Parathyroid adenoma (tissue), 2 donors: ENCODE data around the gene RASGEF1C.
"Not testable (repeated sequence)": the region's sequence is repeated elsewhere in the genome, so short reads cannot be mapped to it uniquely, and the experiment has no call there.

Experiments
- H2AFZ ChIP-seq: fragments of 300-600 bp; sonication (generic); one replicate; pipeline ENCODE4 v1.7.0; 2017; ENCODE audit warnings: antibody characterized with exemption, mild to moderate bottlenecking
- H3K27ac ChIP-seq: fragments of 300-600 bp; sonication (generic); one replicate; pipeline ENCODE4 v1.7.0; 2017
- H3K27me3 ChIP-seq: fragments of 300-600 bp; sonication (generic); one replicate; pipeline ENCODE4 v1.7.0; 2017; ENCODE audit warnings: low read length; ENCODE audit not compliant: control insufficient read depth, insufficient read depth
- H3K36me3 ChIP-seq: fragments of 300-600 bp; sonication (generic); one replicate; pipeline ENCODE4 v1.7.0; 2017; ENCODE audit warnings: low read length; ENCODE audit not compliant: control insufficient read depth, insufficient read depth
- H3K4me1 ChIP-seq: fragments of 300-600 bp; sonication (generic); one replicate; pipeline ENCODE4 v1.7.0; 2017; ENCODE audit warnings: control low read depth
- H3K4me2 ChIP-seq: fragments of 300-600 bp; sonication (generic); one replicate; pipeline ENCODE4 v1.7.0; 2017; ENCODE audit warnings: low read length
- H3K4me3 ChIP-seq: fragments of 300-600 bp; sonication (generic); one replicate; pipeline ENCODE4 v1.7.0; 2017; ENCODE audit warnings: low read depth, low read length
- H3K79me2 ChIP-seq: fragments of 300-600 bp; sonication (generic); one replicate; pipeline ENCODE4 v1.7.0; 2017; ENCODE audit warnings: control low read depth
- H3K9ac ChIP-seq: fragments of 300-600 bp; sonication (generic); one replicate; pipeline ENCODE4 v1.7.0; 2017; ENCODE audit warnings: mild to moderate bottlenecking
- H3K9me3 ChIP-seq: fragments of 300-600 bp; sonication (generic); one replicate; pipeline ENCODE4 v1.7.0; 2017; ENCODE audit warnings: low read length; ENCODE audit not compliant: control insufficient read depth
- CTCF ChIP-seq: fragments of 300-600 bp; sonication (generic); IDR thresholded peaks from one replicate; pipeline ENCODE4 v1.7.0; 2017; ENCODE audit warnings: antibody characterized with exemption, mild to moderate bottlenecking
- donor health status: primary hyperparathyroidism.

RASGEF1C gene

DNA sequence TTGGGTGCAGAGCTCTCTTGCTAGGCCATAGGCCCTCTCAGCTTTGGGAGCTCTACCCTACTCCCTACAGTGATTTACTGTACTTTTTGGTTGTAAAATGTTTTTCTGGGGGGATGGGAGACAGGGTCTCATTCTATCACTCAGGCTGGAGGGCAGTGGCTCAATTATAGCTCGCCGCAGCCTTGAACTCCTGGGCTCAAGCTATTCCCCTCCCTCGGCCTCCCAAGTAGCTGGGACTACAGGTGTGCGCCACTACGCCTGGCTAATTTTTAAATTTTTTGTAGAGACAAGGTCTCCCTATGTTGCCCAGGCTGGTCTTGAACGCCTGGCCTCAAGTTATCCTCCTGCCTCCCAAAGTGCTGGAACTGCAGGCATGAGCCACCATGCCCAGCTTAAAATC is 115.8 kb downstream of the RASGEF1C start:
- TF ChIP-seq CTCF: no peak
- no peak overlapping the region for H3K27ac ChIP-seq
- no peak overlapping the region for H3K9ac ChIP-seq
- H3K36me3 ChIP-seq: no peaks in the 10 kb centered on the region
- H3K4me2 ChIP-seq: no peak overlapping the region
- no peaks in the 10 kb centered on the region for H3K27me3 ChIP-seq
- no peaks in the 10 kb centered on the region for H3K9me3 ChIP-seq
- H3K79me2 ChIP-seq: no peaks in the 10 kb centered on the region
- no peak overlapping the region for H3K4me3 ChIP-seq
- H2AFZ ChIP-seq: no peak overlapping the region
- peaks cover 5% of the 10 kb centered on the region for H3K4me1 ChIP-seq

- Histone ChIP-seq H3K4me2 (no peak overlapping the region), H3K27ac (no peak overlapping the region), H3K4me3 (no peak overlapping the region), H3K9me3 (no peaks in the 10 kb centered on the region), H3K9ac (no peak overlapping the region), H3K36me3 (no peaks in the 10 kb centered on the region), H3K27me3 (no peaks in the 10 kb centered on the region), H2AFZ (peak overlapping the region; percentile 94), H3K4me1 (peaks cover 5% of the 10 kb centered on the region), H3K79me2 (no peaks in the 10 kb centered on the region)
- TF ChIP-seq CTCF: no peak
Measured at GRCh38 chr5:180090769-180091546, 118.1 kb downstream of the RASGEF1C start.

DNA sequence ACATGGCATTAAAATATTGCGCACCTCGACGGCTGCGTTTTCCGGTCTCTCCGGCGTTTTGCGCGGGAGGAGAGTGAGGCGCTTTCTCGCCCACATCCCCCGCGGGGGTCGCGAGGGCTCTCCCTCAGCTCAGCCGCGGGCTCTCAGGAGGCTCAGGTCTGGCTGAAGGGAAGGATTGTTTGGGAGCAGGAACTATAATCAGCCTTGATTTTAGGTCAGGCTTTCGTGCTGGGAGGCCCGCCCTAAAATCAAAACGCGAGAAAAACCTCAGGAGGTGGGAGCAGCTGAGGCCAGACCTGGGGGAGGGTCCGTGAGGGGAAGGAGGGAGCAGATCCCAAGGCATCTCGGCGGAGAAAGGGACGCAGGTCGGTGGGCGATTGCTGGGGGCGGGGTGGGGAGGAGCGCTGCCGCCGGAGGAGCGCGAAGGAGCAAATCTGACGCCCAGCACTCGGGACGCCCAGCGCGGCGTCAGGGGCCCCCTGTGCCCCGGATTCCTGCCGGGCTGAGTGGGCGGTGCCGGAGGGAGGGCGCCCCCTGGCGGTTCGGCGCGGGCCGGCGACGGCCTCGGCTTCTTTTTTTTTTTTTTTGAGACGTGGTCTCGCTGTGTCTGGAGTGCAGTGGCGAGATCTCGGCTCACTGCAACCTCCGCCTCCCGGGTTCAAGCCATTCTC is 118.8 kb downstream of the RASGEF1C start:
- peak; percentile 93 for TF ChIP-seq CTCF

GRCh38 chr5:180089628-180090027 is 119.4 kb downstream of the RASGEF1C start:
- H2AFZ ChIP-seq: peak overlapping the region; percentile 94
- not testable (repeated sequence) for H3K27me3 ChIP-seq, H3K9ac ChIP-seq, H3K9me3 ChIP-seq, H3K27ac ChIP-seq, H3K4me3 ChIP-seq, H3K4me1 ChIP-seq, H3K79me2 ChIP-seq, H3K4me2 ChIP-seq, H3K36me3 ChIP-seq

More for the DNA sequence above, 118.8 kb downstream of the RASGEF1C start:
- peak overlapping the region; percentile 42 for H3K4me3 ChIP-seq
- H3K9me3 ChIP-seq: no peaks in the 10 kb centered on the region
- peaks cover 8% of the 10 kb centered on the region for H3K4me1 ChIP-seq
- H3K4me2 ChIP-seq: peak overlapping the region; percentile 74
- no peaks in the 10 kb centered on the region for H3K27me3 ChIP-seq
- peak overlapping the region; percentile 3 for H3K27ac ChIP-seq
- no peaks in the 10 kb centered on the region for H3K79me2 ChIP-seq
- H3K36me3 ChIP-seq: no peaks in the 10 kb centered on the region
- H3K9ac ChIP-seq: no peak overlapping the region
- H2AFZ ChIP-seq: peak overlapping the region; percentile 94

DNA sequence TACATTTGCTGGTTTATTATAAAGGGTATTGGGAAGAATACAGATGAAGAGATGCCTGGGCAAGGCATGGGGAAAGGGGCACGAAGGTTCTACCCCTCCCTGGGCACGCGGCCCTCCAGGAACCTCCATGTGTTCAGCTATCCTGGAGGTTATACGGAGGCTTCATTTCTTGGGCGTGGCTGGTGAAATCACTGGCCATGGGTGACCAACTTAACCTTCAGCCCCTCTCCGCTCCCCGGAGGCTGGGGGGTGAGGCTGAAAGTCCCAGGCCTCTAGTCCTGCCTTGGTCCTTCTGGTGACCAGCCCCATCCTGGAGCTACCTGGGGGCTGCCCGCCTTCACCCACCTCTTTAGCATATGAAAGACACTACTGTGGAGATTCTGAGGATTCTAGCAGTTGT is 120.5 kb downstream of the RASGEF1C start:
- Histone ChIP-seq H3K27me3 (no peaks in the 10 kb centered on the region), H3K27ac (no peak overlapping the region), H3K4me2 (no peak overlapping the region), H3K79me2 (no peaks in the 10 kb centered on the region), H3K9me3 (no peaks in the 10 kb centered on the region), H3K4me1 (peaks cover 8% of the 10 kb centered on the region), H2AFZ (no peak overlapping the region), H3K36me3 (no peaks in the 10 kb centered on the region), H3K4me3 (no peak overlapping the region), H3K9ac (no peak overlapping the region)
- TF ChIP-seq CTCF: no peak
